IMR-90 (cell line): ENCODE data around the gene TMEM81. TPM values are rescaled to one million over a fixed set of nuclear protein-coding genes. Genes with fewer than 3 reads are reported as not detected.
A peak's percentile ranks its signal among the peaks of the same experiment; 100 is the strongest.

ENCODE experiments used
- ATAC-seq: fragments of 200-7000 bp; cut with Tn5 transposase; 2 replicates; pipeline ENCODE4 v1.9.1; 2020; ENCODE audit warnings: low read depth, mild to moderate bottlenecking, moderate library complexity
- BruUV-seq: library from RNA; stranded (reverse); fragments of 400-500 nt; replicated peaks from 2 replicates; lab custom pipeline; 2021; lab: Mats Ljungman, UMichigan
- CTCF ChIA-PET: fragments of 300-600 bp; formaldehyde crosslinking; extraction: SDS; loops from one replicate; lab custom pipeline; 2021; ENCODE audit warnings: antibody characterized with exemption; lab: Yijun Ruan, JAX
- POLR2A ChIA-PET: fragments of 300-600 bp; sonication (Branson Sonifier 250); formaldehyde crosslinking; loops from one replicate; lab custom pipeline; 2022; ENCODE audit warnings: antibody characterized with exemption; ENCODE audit not compliant: unreplicated experiment; lab: Charles Lee
- DNase-seq: peaks from one replicate; pipeline ENCODE4 v3.0.0; 2013
- H2AFZ ChIP-seq: replicated peaks from 2 replicates; pipeline ENCODE3; 2013; ENCODE audit warnings: low read length, mild to moderate bottlenecking; ENCODE audit not compliant: poor library complexity
- H2AK5ac ChIP-seq: 2 replicates; pipeline ENCODE4 v1.6.1; 2013; ENCODE audit warnings: low read depth, low read length, inconsistent platforms
- H2AK9ac ChIP-seq: replicated peaks from 2 replicates; pipeline ENCODE3; 2013; ENCODE audit warnings: mild to moderate bottlenecking, low read depth, low read length, moderate library complexity; ENCODE audit not compliant: poor library complexity
- H2BK120ac ChIP-seq: 2 replicates; pipeline ENCODE4 v1.6.1; 2013; ENCODE audit warnings: low read depth, low read length, inconsistent platforms
- H2BK15ac ChIP-seq: 3 replicates; pipeline ENCODE4 v1.6.1; 2013; ENCODE audit warnings: low read depth, low read length, inconsistent platforms
- H2BK20ac ChIP-seq: 2 replicates; pipeline ENCODE4 v1.6.1; 2013; ENCODE audit warnings: low read depth, mild to moderate bottlenecking, inconsistent platforms, low read length, moderate library complexity
- H2BK5ac ChIP-seq: 2 replicates; pipeline ENCODE4 v1.6.1; 2013; ENCODE audit warnings: mild to moderate bottlenecking, low read depth, low read length, inconsistent platforms; ENCODE audit not compliant: poor library complexity, severe bottlenecking
- H3K14ac ChIP-seq: replicated peaks from 2 replicates; pipeline ENCODE4 v1.6.1; 2013; ENCODE audit warnings: low read depth, low read length, inconsistent platforms
- H3K18ac ChIP-seq: 2 replicates; pipeline ENCODE4 v1.6.1; 2013; ENCODE audit warnings: low read depth, low read length, control low read depth
- H3K23ac ChIP-seq: 2 replicates; pipeline ENCODE4 v1.6.1; 2013; ENCODE audit warnings: low read depth, low read length, inconsistent platforms
- H3K27ac ChIP-seq: 2 replicates; pipeline ENCODE4 v1.5.1; 2013; ENCODE audit warnings: mild to moderate bottlenecking, control low read depth, low read length; ENCODE audit not compliant: insufficient read depth
- H3K27me3 ChIP-seq: 2 replicates; pipeline ENCODE4 v1.6.1; 2013; ENCODE audit warnings: low read length; ENCODE audit not compliant: control insufficient read depth, insufficient read depth
- H3K36me3 ChIP-seq: 2 replicates; pipeline ENCODE4 v1.6.1; 2013; ENCODE audit warnings: low read length, mixed read lengths; ENCODE audit not compliant: control insufficient read depth, insufficient read depth
- H3K4ac ChIP-seq: 2 replicates; pipeline ENCODE4 v1.6.1; 2013; ENCODE audit warnings: low read depth, low read length, inconsistent platforms
- H3K4me1 ChIP-seq: 2 replicates; pipeline ENCODE4 v1.6.1; 2013; ENCODE audit warnings: low read length, mixed read lengths; ENCODE audit not compliant: control insufficient read depth, insufficient read depth
- H3K4me2 ChIP-seq: 2 replicates; pipeline ENCODE4 v1.6.1; 2013; ENCODE audit warnings: low read depth, mild to moderate bottlenecking, control low read depth, low read length, moderate library complexity
- H3K4me3 ChIP-seq: 2 replicates; pipeline ENCODE4 v1.5.1; 2013; ENCODE audit warnings: low read depth, mild to moderate bottlenecking, control low read depth, low read length, moderate library complexity; ENCODE audit not compliant: insufficient read depth
- H3K56ac ChIP-seq: 2 replicates; pipeline ENCODE4 v1.6.1; 2013; ENCODE audit warnings: low read length, inconsistent platforms; ENCODE audit not compliant: insufficient read depth; ENCODE audit errors: extremely low read depth
- H3K79me1 ChIP-seq, 2 experiments: 2 replicates each; pipeline ENCODE4 v1.6.1; 2013; ENCODE audit warnings: low read length in 2 of 2, inconsistent platforms in 1 of 2, low read depth in 1 of 2
- H3K9ac ChIP-seq: 2 replicates; pipeline ENCODE4 v1.6.1; 2013; ENCODE audit warnings: low read depth, low read length, control low read depth
- H3K9me1 ChIP-seq: 2 replicates; pipeline ENCODE4 v1.6.1; 2013; ENCODE audit warnings: low read length, inconsistent platforms; ENCODE audit not compliant: insufficient read depth
- H3K9me3 ChIP-seq: 2 replicates; pipeline ENCODE4 v1.6.1; 2013; ENCODE audit warnings: low read length; ENCODE audit not compliant: control insufficient read depth, insufficient read depth
- H4K20me1 ChIP-seq: 2 replicates; pipeline ENCODE4 v1.6.1; 2013; ENCODE audit warnings: low read length, inconsistent platforms; ENCODE audit not compliant: insufficient read depth
- H4K5ac ChIP-seq: 2 replicates; pipeline ENCODE4 v1.6.1; 2013; ENCODE audit warnings: mild to moderate bottlenecking, low read depth, low read length, control low read depth
- H4K8ac ChIP-seq, 2 experiments: 2 replicates each; pipeline ENCODE4 v1.6.1; 2013; ENCODE audit warnings: low read depth in 2 of 2, low read length in 2 of 2, control low read depth in 1 of 2, inconsistent platforms in 1 of 2
- H4K91ac ChIP-seq: 2 replicates; pipeline ENCODE4 v1.6.1; 2013; ENCODE audit warnings: low read depth, low read length, inconsistent platforms; ENCODE audit not compliant: insufficient read depth
- FOS ChIP-seq: fragments of 150-350 bp; IDR thresholded peaks from 2 replicates; pipeline ENCODE4 v1.6.1; 2016; ENCODE audit warnings: low read depth, low read length
- MAFK ChIP-seq: IDR thresholded peaks from 2 replicates; pipeline ENCODE4 v1.6.1; 2012; ENCODE audit warnings: low read depth, low read length, improper control_type of control experiment
- NFE2L2 ChIP-seq: fragments of 150-350 bp; IDR thresholded peaks from 2 replicates; pipeline ENCODE4 v1.6.1; 2016; ENCODE audit warnings: low read depth, mild to moderate bottlenecking, low read length
- POLR2A ChIP-seq: IDR thresholded peaks from 2 replicates; pipeline ENCODE4 v1.6.1; 2012; ENCODE audit warnings: mild to moderate bottlenecking, low read depth, low read length
- RAD21 ChIP-seq: IDR thresholded peaks from 2 replicates; pipeline ENCODE4 v1.6.1; 2012; ENCODE audit warnings: low read length, improper control_type of control experiment
- SMC3 ChIP-seq: fragments of 150-350 bp; IDR thresholded peaks from 2 replicates; pipeline ENCODE4 v1.6.1; 2016; ENCODE audit warnings: low read depth, mild to moderate bottlenecking, antibody characterized with exemption, low read length, moderate library complexity
- WGBS, 2 experiments: methylation state at CpG; one replicate each; pipeline versions ENCODE4 v1.1.5 to v1.1.7; 2013; ENCODE audit warnings: missing lambda C conversion rate in 2 of 2; ENCODE audit not compliant: insufficient read length in 1 of 2; ENCODE audit errors: extremely low coverage in 2 of 2; 5-methylcytosine and 5-hydroxymethylcytosine counted together
- dilution Hi-C: fragments of 300-500 bp; cut with HindIII; formaldehyde crosslinking; loops from one replicate; pipeline ENCODE4 v1.14.3; 2018; ENCODE audit warnings: low sequenced_read_pairs; ENCODE audit not compliant: unreplicated experiment
- in situ Hi-C: fragments of 300-500 bp; cut with MboI; formaldehyde crosslinking; loops from 3 replicates; pipeline ENCODE4 v1.14.3; 2019; ENCODE audit warnings: low sequenced_read_pairs, inconsistent platforms, mixed read lengths
- intact Hi-C: fragments of 100-400 bp; cut with micrococcal nuclease; formaldehyde crosslinking; loops from 2 replicates; pipeline ENCODE4 v1.10.0; 2022
- polyA plus RNA-seq, 3 experiments: library from polyadenylated mRNA; depleted of rRNA; stranded (reverse); fragments of >200 nt; gene quantifications; 2 replicates each; pipeline ENCODE4 v1.2.3, GENCODE V29; 2012; ENCODE audit warnings: low replicate concordance in 1 of 3
- total RNA-seq: library from RNA; depleted of rRNA; stranded (reverse); fragments of >200 nt; gene quantifications from 2 replicates; pipeline ENCODE4 v1.2.3, GENCODE V29; 2012
- TF ChIP-seq, protein P1 (sequence below): conservative IDR thresholded peaks from 2 replicates; pipeline ENCODE4 v1.5.1; 2012; ENCODE audit warnings: mild to moderate bottlenecking, low read depth, low read length, improper control_type of control experiment

The TMEM81 gene
- total and polyA plus RNA-seq, 2 of the 4 experiments (the other 2 are of a cell fraction): 1.5 to 1.8 TPM

DNA sequence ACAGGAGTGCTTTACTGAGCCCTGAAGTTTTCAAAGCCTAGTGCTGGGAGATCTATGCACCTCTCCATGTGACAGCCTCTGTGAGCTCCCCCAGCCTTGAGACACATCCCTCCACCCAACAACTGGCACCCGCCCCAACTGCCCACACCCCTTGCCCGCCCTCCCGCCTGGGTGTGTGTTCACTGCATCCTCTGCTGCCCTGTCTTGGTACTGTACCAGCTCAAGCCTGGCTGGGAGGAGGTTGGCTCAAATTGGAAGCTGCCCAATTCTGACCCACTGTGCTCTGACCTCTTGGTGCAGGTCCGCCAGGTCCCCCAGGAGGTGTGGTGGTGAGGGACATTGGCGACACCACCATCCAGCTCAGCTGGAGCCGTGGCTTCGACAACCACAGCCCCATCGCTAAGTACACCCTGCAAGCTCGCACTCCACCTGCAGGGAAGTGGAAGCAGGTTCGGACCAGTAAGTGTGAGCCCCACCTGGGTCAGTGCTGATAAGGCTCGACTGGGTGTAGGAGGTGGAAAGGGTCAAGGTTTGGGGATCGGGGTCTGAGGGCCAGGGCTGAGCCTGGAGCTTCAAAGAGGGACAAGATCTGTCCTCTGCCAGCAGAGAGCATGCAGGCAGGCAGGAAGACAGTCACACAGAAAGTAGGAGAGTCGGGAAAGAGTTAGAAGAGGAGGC lies 18.0 kb downstream of the TMEM81 start:
- H3K9ac ChIP-seq: no peak overlapping the region
- no peak overlapping the region for H2BK120ac ChIP-seq
- in situ Hi-C loops (no loop called here), intact Hi-C loops (no loop called here), dilution Hi-C loops (no loop called here)
- no peaks in the 10 kb centered on the region for H3K79me1 ChIP-seq
- H2AK5ac ChIP-seq: no peak overlapping the region
- no peak overlapping the region for H2AK9ac ChIP-seq
- ChIA-PET CTCF (no interaction called here), POLR2A (no interaction called here)
- ATAC-seq: no peak
- H2BK20ac ChIP-seq: no peak overlapping the region
- no peak overlapping the region for H3K56ac ChIP-seq
- no peak overlapping the region for H4K5ac ChIP-seq
- no peak for DNase-seq
- H3K9me1 ChIP-seq: no peaks in the 10 kb centered on the region
- no peak overlapping the region for H4K91ac ChIP-seq
- TF ChIP-seq RAD21 (no peak), MAFK (no peak), POLR2A (no peak), NFE2L2 (no peak), FOS (no peak), SMC3 (no peak)
- TF ChIP-seq, protein P1, sequence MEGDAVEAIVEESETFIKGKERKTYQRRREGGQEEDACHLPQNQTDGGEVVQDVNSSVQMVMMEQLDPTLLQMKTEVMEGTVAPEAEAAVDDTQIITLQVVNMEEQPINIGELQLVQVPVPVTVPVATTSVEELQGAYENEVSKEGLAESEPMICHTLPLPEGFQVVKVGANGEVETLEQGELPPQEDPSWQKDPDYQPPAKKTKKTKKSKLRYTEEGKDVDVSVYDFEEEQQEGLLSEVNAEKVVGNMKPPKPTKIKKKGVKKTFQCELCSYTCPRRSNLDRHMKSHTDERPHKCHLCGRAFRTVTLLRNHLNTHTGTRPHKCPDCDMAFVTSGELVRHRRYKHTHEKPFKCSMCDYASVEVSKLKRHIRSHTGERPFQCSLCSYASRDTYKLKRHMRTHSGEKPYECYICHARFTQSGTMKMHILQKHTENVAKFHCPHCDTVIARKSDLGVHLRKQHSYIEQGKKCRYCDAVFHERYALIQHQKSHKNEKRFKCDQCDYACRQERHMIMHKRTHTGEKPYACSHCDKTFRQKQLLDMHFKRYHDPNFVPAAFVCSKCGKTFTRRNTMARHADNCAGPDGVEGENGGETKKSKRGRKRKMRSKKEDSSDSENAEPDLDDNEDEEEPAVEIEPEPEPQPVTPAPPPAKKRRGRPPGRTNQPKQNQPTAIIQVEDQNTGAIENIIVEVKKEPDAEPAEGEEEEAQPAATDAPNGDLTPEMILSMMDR: 0 out of 2 replicates have a peak, but pooled peaks have one; percentile 2
- no peak overlapping the region for H3K18ac ChIP-seq
- H3K27me3 ChIP-seq: peaks cover 10% of the 10 kb centered on the region
- BruUV-seq: no TSS peak
- H3K4me3 ChIP-seq: no peak overlapping the region
- H3K4me1 ChIP-seq: no peaks in the 10 kb centered on the region
- no peak overlapping the region for H3K14ac ChIP-seq
- H3K23ac ChIP-seq: no peak overlapping the region
- H3K36me3 ChIP-seq: no peaks in the 10 kb centered on the region
- H2AFZ ChIP-seq: no peak overlapping the region
- H3K27ac ChIP-seq: no peak overlapping the region
- H4K20me1 ChIP-seq: no peaks in the 10 kb centered on the region
- H3K4me2 ChIP-seq: no peak overlapping the region
- no peak overlapping the region for H2BK5ac ChIP-seq
- no peak overlapping the region for H3K4ac ChIP-seq
- H2BK15ac ChIP-seq: no peak overlapping the region
- WGBS, 2 experiments: 77% methylated on average over 1 of the region's 13 CpGs; no CpG with 5 or more reads in 1 of the 2 experiments
- no peaks in the 10 kb centered on the region for H3K9me3 ChIP-seq
- no peak overlapping the region for H4K8ac ChIP-seq
